Measurements from ENCODE around the gene TSPAN4.

DNA sequence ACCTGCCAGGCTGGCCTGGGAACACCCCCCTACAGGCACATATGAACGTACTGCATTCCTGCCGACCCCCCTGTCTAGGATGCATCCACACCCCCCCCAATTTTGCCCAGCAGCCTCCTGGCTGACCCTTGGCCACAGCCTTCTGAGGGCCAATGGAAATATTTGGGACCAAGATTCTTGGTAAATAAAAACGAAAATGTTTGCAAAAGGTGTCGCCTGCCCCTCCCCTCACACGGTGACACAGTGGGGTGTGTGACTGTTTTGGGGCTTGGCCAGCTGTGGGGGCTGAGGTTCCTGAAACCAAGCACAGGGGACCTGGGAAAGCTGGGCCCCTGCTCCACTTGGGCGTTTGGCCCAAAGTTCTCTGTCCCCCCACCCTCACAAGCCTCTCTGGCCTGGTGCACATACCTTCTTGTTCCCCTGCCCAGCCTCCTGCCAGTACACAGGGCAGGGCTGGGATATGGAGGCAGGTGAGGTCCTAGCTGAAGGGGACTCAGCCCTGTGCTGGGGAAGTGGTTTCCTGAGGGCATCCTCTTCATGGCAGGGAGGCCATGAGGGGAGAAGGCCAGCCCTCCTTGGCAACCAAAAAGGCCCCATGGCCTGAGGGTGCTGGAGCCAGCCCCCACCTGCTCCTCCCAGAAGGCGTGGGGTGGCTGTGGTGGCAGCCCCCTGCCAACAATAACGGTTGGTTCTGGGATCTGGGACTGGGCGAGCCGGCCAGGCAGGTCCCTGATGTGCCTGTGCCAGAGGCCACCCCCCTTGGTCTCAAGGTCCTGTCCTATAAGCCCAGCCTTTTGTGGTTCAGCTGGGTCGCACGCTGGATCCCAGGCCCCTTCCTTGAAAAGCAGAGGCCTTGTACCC is 17.1 kb upstream of the TSPAN4 start:
- TF ChIP-seq, protein P1, sequence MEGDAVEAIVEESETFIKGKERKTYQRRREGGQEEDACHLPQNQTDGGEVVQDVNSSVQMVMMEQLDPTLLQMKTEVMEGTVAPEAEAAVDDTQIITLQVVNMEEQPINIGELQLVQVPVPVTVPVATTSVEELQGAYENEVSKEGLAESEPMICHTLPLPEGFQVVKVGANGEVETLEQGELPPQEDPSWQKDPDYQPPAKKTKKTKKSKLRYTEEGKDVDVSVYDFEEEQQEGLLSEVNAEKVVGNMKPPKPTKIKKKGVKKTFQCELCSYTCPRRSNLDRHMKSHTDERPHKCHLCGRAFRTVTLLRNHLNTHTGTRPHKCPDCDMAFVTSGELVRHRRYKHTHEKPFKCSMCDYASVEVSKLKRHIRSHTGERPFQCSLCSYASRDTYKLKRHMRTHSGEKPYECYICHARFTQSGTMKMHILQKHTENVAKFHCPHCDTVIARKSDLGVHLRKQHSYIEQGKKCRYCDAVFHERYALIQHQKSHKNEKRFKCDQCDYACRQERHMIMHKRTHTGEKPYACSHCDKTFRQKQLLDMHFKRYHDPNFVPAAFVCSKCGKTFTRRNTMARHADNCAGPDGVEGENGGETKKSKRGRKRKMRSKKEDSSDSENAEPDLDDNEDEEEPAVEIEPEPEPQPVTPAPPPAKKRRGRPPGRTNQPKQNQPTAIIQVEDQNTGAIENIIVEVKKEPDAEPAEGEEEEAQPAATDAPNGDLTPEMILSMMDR (conservative IDR thresholded peaks at IDR 0.05 in 1 of 2, IDR thresholded peaks at IDR 0.05 in 1 of 2; ENCODE audit: extremely low read depth in 1 of 2, insufficient read depth in 1 of 2, low read depth in 1 of 2, low read length in 2 of 2), result no peak
- no peak for TF ChIP-seq EZH2 (IDR thresholded peaks at IDR 0.05; ENCODE audit: borderline replicate concordance, low read length)
